Fibroblast of peridontal ligament (primary cell): ENCODE data around the gene CDC123.
A peak's percentile ranks its signal among the peaks of the same experiment; 100 is the strongest.
"Not testable (repeated sequence)": the region's sequence is repeated elsewhere in the genome, so short reads cannot be mapped to it uniquely, and the experiment has no call there.

Source experiments
- DNase-seq: peaks from one replicate; pipeline ENCODE4 v3.0.0-alpha.2; 2010; ENCODE audit errors: extremely low read depth

The CDC123 gene

DNA sequence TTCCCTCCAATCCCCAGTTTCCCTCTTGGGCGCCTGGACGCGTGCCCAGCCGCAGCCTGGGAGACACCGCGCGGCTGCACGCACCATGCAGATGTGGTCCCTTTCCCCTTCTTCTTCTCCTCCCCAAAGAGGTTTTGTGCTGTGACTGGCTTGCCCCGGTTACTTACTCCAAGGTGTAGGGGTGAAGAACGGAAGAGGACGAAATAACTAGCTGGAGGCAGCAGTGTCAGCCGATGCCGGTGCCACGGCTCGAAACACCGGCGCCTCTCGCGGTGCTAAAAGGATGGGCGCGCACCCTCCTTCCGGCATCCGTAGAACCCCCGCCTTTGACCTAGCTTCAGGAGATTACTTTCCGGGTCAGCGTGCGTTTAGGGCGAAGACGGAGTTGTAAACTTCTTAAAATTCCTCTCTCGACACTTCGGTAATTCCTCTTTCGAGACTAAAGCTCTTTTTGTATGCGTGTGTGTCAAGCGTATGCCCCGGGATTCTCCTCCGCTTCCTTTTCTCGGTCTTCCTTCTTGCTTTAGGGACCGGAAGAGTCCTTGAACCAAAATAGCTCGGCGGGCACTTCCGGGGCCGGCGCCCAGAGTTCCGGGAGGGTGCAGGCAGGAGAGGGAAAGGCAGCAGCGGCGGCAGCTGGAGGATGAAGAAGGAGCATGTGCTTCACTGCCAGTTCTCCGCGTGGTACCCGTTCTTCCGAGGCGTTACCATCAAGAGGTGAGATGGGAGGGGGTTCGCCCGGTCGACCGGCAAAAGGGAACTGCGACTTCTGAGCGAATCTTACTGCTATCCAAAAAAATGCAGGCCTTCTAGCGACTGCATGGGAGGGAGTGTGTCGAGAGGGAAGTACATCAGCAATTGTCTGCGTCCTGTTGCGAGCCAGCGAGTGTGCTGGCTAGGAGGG, at the start of gene CDC123, which contains the start of gene NUDT5:
Gene CDC123 (plus strand): TSS at position 586 of the 904 bp plus-strand sequence. CDS start 58 bp downstream, at position 644.
Gene NUDT5 (minus strand): TSS at position 289 of the 904 bp plus-strand sequence. CDS start 9,600 bp downstream, outside the sequence.
- DNase-seq = peak; percentile 91

DNA sequence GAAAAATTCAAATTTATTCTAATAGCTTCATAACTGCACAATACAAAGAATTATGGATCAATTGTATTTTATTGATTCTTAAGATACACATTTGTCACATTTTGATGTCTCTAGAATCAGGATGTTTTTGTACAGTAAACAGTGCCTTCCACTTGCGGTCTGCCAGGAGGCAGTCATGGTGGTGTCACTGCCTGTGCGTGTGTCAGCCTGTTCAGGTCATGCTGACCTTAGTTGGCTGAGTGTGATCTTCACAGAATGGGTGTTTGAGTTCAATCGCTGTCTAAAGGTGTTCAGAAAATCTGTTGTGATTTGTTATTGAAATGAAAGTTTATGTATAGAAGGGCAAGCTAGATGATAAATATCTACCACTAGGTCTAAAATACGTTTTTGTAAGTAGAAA, 45.8 kb upstream of the CDC123 start:
- DNase-seq = no peak

GRCh38 chr10:12154516-12154915, 41.5 kb upstream of the CDC123 start:
- no peak for DNase-seq

GRCh38 chr10:12156367-12157123, 39.4 kb upstream of the CDC123 start:
- no peak for DNase-seq

- no peak for DNase-seq
Measured at GRCh38 chr10:12158111-12158510, 37.9 kb upstream of the CDC123 start.

DNA sequence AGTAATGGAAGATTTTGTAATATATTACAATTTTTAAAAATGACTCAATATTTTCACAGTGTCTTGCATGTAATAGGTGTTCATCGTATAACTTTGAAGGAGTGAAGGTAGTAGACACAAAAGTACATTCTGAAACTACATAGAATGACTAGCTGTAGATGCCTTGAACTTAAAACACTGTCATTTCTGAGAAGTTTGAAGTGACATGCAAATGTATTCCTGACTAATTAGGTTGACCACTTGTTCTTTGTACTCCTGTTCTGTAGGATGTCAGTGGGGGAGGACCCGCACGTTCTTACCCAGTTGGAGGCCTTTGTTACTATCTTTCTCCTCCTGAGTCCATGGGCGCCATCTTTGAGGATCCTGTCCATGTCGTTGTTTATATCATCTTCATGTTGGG, 35.3 kb upstream of the CDC123 start:
- no peak for DNase-seq

GRCh38 chr10:12162927-12163326, 33.1 kb upstream of the CDC123 start:
- no peak for DNase-seq

DNA sequence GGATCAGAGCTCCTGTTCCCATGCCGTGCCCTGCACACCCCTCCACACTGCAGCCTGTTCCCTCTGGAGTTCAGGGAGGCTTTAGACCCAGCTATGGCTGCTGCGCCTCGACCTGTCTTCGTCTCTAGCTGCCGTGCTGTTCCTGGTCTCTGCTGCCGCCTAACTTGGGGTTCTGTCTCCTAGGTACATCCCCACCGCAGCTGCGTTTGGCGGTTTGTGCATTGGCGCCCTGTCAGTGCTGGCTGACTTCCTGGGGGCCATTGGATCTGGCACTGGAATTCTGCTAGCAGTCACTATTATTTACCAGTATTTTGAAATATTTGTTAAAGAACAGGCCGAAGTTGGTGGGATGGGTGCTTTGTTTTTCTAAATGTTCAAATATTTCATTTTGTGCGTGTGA, 31.9 kb upstream of the CDC123 start:
- no peak for DNase-seq

DNA sequence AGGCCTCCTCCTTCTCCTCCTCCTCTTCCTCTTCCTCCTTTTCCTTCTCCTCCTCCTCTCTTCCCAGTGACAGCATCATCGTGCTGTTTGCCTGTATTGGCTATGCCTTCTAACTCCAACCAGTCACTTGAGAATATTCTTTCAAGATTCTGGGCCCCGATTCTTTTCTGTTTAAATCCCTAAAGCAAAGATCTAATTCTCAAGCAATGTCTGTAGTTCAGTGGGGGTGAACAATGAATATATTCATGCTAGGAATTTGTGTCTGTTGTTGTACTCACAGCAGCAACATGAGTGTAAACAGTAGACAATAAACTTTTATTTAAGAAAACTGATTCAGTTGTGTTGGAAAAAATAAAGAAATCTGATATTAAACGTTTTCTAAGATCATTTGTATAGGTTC, 31.0 kb upstream of the CDC123 start:
- DNase-seq = no peak

- DNase-seq = no peak
Measured at GRCh38 chr10:12165999-12166775, 29.8 kb upstream of the CDC123 start.

DNA sequence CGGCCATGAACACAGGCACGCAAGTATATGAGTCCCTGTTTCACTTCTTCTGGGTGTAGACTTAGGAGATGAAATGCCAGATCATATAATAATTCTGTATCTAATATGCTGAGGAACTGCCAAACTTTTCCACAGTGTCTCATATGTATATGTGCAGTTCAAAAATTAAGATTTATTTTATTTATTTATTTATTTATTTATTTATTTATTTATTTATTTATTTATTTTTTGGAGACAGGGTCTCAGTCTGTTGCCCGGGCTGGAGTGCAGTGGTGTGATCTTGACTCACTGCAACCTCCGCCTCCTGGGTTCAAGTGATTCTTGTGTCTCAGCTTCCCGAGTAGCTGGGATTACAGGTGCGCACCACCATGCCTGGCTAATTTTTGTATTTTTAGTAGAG, 24.5 kb upstream of the CDC123 start:
- DNase-seq = not testable (repeated sequence)

DNA sequence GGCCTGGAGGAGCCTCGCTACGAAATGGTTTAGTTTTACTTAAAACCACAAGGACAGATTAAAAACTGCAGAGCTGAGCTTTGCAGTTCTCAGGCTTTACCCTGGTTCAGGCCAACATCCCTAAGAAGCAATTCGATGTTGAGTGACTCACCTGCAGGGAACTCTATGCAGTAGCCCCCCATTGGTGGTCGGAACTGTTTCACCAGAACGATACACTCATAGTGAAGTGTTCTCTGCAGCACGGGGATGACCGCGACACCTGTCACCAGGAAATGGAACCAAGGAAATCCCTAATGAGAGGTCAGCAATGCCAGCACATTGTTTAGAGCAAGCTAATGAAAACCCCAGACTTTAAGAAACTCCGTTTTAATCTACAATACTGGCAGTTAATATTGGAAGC, 18.3 kb upstream of the CDC123 start:
- no peak for DNase-seq

- no peak for DNase-seq
Measured at GRCh38 chr10:12179606-12180170, 16.3 kb upstream of the CDC123 start.

DNA sequence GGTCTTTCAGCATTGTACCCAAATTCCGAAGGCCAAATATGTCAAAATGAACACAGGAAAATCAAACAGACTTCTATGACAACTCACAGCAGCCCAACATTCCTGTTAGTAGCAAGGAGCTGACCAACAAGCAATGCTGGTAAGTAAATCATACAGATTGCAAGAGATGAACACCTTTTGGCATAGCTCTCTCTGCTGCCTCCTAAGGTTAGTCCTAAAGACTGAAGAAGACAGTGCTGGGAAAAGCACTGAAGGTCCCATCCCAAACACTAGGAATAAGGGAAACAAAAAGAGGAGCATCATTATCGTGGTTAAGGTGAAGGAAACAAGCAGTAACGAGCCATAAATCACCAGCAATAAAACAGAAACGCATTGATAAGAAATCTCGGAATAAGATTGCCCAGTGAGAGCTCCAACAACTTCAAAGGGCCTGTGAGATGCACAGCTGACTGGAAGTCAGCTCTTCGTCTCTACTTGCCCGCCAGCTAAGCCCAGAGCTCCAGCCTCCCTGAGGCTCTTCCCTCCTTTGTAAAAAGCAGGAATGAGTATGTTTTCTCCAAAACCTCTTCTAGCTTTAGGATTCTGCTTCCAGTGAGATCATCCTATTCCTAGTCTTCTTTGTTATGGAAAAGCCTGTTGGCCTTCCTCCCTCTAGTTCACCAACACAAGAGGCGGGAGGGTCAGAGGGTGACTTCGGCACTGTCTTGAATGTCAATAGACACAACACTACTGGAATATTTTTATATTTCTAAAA, 15.6 kb upstream of the CDC123 start:
- no peak for DNase-seq

DNA sequence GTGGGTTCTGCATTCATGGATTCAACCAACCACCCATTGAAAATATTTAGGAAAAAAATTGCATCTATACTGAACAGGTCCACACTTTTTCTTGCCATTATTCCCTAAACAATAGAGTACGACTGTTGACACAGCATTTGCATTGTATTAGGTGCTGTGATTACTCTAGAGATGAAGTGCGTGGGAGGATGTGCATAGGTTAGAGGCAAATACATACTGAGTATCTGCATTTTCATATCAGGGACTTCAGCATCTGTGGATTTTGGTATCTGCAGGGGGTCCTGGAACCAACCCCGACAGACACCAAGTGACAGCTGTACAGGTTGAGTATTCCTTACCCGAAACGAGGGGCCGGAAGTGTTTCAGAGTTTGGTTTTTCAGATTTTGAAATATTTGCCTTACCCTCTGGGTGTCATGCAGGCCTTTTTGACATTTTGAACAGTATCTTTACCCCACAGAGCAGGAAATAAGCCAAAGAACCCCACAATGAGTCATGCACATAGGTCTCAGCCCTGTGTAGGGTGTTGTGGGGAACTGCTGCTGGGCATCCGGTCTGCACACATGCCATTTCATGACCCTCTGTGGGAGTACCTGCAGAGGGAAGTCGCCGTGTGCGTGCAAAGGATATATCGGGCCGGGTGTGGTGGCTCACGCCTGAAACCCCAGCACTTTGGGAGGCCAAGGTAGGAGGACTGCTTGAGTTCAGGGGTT, 14.8 kb upstream of the CDC123 start:
- DNase-seq = no peak

GRCh38 chr10:12184165-12184564, 11.8 kb upstream of the CDC123 start:
- DNase-seq = no peak

DNA sequence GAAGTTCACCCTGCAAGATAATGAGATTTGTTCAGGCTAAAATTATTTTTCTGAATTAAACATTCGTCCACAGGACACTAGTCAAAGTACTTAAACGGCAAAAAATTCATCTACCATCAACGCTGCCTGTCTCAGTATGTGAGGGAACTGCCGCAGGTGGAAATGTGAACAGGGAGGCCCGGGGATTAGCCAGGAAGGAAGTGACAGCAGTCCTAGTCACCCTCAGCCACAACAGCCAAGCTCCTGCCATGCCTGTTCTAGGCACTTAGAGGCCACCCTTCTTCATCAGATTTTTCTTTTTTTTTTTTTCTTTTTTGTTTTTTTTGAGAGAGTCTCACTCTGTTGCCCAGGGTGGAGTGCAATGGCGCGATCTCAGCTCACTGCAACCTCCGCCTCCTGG, 9.7 kb upstream of the CDC123 start:
- DNase-seq = no peak

DNA sequence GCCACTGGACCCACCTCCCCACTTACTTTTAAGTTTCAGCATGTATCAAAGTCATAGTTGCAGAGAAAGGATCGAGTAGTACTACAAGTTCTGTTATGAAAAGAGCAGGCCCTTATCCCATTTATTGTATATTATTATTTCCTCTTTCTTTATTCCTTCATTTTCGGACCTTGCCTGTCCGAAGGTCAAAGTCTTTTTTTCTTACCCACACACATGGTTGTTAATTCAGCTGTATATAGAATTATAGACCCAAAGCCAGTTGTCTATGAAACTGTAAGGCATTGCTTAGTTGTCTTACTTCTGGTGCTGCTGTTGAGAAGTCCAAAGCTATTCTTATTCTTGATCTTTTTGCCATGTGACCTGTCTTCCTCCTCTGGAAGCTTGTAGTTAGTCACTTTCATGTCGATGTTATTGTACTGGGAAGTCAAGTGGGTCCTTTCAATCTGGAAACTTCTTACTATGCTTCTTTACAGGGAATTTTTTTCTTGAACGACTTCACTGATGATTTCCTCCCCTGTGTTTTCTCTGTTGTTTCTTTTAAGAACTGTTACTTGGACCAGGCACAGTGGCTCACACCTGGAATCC, 8.6 kb upstream of the CDC123 start:
- DNase-seq = no peak

- no peak for DNase-seq
Measured at GRCh38 chr10:12188656-12189055, 7.3 kb upstream of the CDC123 start.

- DNase-seq = no peak
Measured at GRCh38 chr10:12189426-12189825, 6.6 kb upstream of the CDC123 start.
